COLO668 (cell line): ENCODE measurements around the gene ERBB2.
"Not testable (repeated sequence)": the region's sequence is repeated elsewhere in the genome, so short reads cannot be mapped to it uniquely, and the experiment has no call there.

Experiments
- DNase-seq: peaks from one replicate; lab custom pipeline; 2025; ENCODE audit not compliant: unreplicated experiment; lab: John Stamatoyannopoulos, UW

The ERBB2 gene

DNA sequence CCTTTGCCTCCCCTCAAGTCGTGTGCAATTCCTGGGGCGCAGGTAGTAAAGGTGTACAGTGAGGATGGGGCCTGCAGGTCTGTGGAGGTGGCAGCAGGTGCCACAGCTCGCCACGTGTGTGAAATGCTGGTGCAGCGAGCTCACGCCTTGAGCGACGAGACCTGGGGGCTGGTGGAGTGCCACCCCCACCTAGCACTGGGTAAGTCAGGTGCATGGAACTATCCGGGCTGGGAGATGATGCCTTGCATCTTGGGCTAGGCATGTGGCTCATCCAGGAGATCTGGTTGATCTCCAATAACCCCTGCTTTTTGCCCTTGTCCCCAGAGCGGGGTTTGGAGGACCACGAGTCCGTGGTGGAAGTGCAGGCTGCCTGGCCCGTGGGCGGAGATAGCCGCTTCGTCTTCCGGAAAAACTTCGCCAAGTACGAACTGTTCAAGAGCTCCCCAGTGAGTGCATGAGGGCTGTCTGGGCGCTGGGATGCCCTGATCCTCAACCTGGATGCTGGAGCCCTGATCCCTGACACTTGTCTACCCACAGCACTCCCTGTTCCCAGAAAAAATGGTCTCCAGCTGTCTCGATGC lies 43.1 kb downstream of the ERBB2 start:
- no peak for DNase-seq

DNA sequence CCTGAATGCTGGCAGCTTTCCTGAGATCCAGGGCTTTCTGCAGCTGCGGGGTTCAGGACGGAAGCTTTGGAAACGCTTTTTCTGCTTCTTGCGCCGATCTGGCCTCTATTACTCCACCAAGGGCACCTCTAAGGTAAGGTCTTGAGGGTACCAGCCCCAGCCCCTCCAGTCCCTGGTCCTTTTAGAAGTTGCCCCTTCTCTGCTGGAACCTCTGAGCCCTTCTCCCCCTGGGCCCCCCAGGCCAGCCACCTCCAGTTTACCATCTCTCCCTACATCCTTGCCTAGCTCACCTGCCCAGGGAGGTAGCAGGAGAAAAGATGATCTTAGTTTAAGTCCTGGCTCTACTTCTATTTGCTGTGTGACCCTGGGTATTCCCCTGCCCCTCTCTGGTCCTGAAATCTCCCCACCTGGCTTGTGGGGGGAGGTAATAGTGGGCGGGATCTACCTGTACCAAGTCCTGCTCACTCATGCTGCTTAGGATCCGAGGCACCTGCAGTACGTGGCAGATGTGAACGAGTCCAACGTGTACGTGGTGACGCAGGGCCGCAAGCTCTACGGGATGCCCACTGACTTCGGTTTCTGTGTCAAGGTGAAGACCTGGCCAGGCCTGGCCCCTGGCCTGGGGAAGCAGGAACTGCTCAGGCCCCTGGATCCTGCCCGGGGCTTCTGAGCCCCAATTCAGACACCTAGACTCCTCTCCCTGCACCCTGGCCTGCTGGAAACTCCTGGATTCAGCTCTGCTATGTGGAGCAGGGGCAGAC lies 44.4 kb downstream of the ERBB2 start:
- no peak for DNase-seq

DNA sequence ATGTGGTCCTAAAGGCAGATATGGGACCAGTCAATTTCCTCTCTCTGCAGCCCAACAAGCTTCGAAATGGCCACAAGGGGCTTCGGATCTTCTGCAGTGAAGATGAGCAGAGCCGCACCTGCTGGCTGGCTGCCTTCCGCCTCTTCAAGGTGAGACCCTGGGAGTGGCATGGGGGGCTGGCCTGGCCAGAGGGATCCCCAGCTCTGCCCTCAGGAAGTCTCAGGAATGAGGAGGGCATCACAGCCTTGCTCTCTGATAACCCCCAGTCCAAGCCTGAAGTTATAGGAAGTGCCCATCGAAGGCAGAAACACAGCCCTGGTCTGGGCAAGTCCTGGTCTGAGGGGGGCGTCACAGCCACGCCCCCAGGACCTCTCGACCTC lies 45.0 kb downstream of the ERBB2 start:
- no peak for DNase-seq

DNA sequence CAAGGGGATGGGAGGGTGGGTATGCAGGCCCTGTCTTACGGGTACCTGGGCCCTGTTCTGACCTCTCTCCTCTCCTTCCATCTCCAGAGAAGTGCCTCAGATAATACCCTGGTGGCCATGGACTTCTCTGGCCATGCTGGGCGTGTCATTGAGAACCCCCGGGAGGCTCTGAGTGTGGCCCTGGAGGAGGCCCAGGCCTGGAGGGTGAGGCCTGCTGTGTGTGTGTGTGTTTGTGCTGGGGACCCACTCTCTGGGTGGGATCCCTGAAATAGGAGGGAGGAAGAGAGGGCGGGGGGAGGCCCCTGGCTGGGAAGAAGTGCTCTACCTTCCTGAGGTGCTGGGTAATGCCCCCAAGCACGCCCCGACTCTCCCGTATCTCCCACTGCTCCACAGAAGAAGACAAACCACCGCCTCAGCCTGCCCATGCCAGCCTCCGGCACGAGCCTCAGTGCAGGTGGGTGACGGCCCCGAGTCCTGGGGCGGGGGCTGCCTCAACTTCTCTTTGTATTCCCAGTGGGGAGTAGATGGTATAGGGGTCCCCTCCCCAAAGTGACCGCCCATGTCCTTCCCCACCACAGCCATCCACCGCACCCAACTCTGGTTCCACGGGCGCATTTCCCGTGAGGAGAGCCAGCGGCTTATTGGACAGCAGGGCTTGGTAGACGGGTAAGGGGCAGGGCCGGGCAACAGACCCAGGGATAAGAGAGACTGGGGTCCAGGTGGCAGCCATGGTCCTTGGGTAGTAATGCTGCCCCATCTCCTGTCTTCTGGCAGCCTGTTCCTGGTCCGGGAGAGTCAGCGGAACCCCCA lies 45.7 kb downstream of the ERBB2 start:
- no peak for DNase-seq

DNA sequence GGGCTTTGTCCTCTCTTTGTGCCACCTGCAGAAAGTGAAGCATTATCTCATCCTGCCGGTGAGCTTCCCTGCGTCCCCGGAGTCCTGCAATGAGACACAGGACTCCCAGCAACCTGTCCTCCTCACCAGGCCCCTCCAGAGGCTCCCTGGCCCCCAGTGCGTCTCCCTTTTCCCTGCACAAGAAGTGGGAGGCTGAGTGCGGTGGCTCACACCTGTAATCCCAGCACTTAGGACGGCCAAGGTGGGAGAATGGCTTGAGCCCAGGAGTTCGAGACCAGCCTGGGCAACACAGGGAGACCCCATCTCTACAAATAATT lies 46.2 kb downstream of the ERBB2 start:
- DNase-seq = no peak

DNA sequence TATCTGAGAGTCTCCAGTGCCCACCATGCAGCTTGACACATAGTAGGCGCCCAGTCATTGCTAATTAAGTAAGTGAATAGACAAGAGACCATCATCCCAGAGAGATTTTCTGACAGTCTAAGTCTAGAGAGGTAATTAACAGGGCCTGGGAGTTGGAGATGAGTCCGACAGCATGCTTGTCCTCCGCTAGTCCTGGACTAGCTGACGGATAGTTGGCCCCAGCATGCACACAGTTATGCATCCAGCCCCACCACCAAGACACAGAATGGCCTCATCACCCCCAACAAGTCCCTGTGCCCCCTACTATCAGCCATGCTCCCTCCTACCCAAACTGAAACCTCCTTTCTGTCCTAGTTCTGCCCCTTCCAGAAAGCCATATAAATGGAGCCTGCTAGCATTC lies 47.9 kb downstream of the ERBB2 start:
- no peak for DNase-seq

DNA sequence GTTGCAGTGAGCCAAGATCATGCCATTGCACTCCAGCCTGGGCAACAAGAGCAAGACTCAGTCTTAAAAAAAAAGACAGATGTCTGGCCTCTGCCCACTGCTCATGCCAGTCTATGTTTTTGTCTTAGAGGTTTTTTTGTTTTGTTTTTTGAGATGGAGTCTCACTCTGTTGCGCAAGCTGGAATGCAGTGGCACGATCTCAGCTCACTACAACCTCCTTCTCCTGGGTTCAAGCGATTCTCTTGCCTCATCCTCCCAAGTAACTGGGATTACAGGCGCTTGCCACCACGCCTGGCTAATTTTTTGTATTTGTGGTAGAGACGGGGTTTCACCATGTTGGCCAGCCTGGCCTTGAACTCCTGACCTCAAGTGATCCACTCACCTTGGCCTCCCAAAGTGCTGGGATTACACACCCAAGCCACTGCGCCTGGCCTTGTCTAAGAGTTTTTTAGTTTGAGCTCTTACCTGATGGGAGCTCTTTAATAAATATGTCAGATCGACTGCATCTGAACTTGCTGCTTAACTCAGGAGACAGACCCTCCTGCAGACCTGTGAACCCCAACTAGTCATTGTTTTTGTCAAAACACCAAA lies 48.7 kb downstream of the ERBB2 start:
- not testable (repeated sequence) for DNase-seq

DNA sequence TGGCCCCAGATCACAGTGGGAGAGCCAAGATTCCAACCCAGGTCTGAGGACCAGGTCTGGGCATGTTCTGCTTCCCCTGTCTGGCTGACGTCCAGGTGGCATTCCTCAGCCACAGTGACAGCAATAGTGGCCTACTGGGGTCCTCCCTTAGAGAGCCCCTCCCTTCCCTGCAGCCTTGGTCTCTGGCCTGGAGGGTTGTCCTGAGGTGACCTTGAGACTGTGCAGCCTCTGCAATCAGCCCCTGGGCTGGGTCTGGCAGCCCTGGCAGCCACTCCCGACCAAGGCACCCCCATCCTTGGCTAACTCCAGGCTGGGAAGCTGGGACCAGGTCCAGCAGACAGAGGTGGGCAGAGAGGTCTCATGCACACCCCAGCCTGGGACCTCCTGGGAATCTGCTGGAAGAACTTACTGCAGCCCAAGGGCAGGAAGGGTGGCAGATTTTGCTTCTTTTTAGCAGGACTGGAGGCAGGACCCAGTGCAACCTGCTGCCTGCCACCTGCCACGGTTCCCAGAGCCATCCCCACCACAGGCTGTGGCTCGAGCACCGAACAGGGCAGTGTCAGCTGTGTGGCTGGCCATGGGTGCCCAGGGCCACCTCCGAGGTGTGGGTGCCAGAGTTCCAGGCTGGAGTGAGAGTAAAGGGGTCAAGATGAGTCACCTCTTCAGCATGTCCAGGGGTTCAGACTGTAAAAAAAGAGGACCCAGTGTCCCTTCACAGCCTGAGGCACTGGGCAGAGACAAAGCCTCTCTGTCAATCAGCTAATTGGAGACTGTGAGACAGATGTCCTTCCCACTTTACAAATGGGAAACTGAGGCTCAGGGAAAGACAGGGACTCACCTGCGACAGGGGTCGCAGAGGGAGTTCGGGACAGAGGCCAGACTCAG lies 50.5 kb downstream of the ERBB2 start:
- DNase-seq = no peak

DNA sequence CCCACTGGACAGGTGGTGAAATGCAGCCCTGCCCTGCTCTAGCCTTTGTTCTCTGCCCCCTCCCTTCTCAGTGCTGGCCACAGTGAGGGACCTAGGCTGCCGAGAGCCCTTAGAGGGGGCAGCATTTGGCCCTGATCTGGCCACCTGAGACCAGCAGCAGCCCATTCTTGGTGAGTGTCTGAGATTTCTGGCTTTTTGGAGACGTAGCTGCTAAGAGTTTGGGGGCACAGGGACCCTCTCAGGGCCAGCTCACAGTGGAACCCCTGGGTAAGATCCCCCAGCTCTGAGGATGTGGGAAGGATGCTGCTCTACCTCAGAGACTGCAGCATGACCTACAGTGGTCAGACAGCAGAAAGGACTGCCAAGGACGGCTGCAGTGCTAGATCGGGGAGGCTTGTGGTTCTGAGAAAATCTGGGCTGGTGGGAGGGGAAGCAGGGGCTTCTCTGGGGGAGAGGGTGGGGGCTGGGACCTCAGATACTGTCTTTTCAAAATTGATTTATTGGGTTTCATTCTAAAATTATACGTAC lies 51.2 kb downstream of the ERBB2 start:
- DNase-seq = no peak

DNA sequence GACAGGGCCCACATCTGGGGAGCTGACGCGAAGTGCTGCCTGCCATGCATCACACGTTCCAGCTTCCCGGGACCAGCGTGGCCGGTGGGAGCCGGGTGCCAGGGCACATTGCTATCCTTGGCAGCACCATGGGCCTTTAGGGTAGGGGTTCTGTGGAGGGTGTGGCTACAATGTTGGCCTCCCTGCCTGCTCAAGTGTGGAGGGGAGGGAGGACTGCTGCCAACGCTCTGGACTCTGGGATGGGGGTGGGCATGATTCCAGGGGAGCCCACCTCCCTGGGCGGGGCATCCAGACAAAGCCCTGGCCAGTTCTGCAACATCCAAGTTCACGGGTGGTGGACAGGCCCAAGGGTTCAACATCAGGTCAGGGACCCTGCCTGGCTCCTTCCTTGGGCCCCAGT lies 51.8 kb downstream of the ERBB2 start:
- DNase-seq = no peak

DNA sequence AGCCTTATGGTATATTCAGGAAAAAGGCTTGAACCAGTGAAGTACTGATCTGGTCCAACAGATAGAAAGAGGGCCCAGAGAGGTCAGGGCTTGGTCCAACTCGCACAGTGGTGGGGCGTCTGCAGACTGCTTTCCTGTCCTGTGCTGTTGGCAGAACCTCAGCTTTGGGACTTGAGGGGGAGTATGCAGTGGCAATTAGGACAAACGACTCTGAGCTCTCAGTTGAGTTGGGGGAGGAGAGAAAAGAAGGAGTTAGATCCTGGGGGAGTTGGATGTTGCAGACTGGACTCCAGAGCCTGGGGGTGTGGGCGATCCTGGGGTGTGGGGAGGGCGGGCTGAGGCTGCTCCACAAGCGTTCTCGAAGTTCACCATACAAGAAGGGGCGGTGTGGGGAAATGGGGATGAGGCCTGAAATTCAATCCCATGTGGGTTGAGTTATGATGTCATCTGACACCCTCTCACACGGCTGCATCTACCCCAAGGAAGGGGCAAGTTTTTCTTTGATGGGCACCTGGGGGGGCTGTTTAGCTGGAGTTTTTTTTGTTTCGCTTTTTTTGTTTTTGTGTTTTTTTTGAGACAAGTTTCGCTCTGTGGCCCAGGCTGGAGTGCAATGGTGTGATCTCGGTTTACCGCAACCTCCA lies 52.5 kb downstream of the ERBB2 start:
- DNase-seq = no peak

DNA sequence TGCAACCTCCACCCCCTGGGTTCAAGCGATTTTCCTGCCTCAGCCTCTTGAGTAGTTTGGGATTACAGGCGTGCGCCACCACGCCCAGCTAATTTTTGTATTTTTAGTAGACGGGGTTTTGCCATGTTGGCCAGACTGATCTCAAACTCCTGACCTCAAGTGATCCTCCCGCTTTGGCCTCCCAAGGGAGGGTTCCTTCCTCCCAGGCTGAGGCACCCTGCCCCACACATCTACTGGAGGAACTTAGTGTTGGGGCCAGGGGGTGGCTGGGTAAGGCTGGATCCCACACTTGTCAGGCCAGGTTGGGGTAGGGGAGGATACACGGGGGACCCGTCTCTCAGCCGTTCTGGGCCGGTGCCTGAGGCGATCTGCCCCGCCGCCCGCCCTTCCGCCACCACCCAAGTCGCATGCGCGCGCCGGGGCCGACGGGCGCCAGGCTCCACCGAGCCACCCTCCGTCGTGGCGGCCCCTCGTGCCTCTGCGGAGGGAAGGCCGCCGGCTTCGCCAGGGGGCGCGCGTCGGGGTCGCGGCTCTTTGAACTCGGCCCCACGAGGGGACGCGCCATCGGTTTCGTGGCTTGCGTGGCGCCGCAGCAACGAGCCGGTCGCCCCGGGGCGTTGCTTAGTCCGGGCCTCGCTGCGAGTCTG lies 53.8 kb downstream of the ERBB2 start:
- DNase-seq = peak; percentile 71

DNA sequence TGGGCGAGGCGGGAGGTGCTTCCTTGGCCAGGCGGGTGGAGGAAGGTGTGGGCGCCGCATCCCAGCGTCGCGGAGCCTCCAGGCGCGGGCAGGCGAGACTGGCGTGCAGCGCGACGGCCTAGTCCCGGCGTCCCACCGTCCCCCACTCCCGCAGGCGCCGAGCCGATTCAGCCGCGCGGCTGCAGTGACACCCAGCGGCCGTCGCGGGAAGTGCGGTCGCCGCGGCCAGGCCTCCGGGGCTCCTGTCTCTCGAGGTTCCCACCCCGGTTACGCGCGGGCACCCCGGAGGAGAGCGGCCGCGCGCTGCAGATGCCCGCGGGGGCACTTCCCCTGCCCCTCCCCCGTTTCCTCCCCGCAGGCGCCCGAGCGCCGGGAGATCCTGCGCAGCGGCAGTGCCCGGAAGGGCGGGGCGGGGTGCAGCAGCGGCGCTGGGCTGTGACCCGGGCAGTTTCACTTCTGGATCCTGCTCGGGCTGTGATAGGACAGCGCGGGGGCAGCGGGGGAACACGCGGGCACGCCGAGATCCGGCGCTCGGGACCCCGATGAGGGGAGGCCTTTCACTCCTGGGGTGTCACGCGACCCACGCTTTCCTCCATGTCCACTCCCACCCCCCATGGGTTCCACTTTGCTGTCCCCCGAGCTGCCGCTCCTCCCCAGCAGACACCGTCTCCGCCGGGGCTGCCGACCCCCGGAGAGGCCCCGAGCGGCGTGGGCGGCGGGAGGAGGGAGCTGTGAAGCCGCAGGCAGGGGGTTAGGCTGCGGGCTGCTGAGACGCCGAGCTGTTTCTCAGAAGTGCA lies 54.5 kb downstream of the ERBB2 start:
- DNase-seq = peak; percentile 92

DNA sequence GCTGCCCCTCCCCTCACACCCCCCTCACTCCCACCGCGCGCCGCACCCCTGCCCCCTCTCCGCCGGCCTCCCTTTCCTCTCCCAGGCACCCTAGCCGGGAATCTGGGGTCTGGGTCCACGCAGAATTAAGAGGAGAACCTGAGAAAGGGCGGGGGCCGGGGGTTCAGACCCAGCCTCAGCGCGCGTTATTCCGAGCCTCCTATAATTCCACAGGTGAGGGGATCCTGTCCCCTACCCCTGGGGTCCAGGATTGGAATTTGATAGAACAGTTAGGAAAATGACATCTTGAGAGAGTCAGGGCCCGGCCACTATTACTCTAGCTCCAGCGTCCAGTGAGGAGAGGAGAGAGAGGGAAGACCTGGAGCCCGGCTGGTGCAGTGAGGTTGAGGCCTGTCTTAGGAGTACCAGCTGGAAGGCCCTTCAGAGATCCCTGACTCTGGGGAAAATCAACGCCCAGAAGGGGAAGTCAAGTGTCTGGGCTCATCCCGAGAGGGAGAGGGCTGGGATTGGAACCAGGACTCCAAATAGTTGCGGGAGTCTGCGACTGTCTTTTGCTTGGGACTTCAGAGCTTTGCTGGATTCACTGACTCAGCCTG lies 55.2 kb downstream of the ERBB2 start:
- DNase-seq = peak; percentile 29

DNA sequence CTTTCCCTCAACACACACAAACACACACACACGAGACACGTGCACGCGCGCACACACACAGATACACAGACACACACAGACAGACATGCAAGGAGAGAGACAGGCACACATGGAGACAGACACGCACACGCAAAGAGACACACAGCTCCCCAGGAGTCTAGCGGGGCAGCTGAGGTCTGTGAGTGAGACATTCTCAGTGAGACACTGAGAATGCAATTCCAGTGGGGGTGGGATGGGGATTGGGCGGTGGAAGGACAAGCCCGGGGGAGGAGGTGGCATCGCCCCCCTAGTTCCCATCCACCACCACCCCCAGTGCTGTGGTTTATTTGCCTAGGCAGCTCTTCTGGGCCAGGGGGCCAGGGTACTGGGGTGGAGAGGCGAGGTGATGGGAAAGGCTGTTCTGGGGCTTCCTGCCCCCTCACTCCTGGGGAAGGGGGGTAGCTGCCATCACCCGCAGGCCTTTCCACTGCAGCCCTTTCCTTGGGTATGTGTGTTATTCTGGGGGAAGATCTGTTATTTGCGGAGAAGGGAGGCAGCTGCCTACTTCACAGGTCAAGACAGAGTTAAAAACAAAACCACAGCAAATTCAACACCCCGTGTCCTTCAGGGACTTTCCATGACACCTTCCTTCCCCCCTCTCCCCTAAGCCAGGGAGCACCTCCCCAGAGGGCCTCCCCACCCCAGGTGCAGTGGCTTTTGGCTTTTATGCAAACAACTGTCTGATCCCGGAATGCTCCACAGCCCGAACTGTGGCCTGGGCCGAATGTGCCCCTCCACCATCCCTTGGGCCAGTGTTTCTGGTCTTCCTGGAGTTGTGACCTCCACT lies 55.9 kb downstream of the ERBB2 start:
- DNase-seq = peak; percentile 29

DNA sequence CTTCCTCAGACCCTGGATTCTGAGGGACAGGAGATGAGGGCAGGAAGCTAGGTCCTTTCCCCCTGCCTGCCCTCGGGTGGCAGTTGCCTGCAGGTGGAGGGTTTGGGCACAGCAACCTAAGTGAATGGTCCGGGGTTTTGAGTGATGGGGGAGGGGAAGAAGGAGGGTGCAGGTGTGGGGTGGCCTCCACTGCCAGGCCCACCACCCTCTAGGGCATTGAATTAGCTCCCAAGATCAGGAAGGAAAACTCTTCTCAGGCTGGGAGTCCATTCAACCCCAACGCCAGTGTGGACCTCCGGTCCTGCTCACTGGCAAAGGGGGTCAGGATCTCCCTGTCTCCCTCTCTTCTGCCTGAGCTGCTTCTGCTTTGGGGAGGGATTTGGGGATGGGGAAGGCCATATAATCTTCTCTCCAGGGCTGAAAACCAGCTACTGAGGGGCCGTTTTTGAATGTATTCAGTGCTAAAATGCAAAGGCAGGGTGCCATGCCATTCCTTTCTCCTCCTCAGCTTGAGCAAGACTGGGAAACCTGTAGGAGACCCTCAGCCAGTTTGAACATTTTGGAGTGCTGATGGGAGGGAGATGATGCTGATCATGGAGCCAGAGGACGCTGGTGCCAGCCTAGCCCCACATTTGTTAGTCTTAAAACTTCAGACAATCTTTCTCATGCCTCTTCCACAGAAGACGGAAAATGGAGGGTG lies 56.7 kb downstream of the ERBB2 start:
- no peak for DNase-seq

DNA sequence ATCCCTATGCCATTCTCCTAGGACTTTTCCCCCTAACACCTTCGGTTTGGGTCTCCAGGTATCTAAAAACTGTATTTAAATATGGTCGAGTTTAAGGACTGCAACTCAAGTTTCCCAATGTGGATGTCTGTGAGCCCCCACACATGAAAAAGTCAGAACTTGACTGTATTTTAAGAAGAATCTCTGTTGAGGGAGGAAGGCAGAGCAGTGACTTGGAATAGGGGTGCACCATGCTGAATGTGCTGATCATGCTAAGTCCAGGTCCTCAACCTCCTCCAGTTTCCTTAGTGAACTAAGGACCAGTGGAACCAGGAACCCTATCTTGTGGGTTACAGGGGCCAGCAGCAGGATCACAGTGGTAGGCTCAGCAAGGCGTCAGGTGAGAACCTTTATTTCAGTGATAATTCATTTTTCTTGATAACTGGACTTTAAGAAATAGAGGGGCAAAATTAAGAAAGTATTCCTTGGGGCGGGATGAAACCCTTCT lies 57.4 kb downstream of the ERBB2 start:
- no peak for DNase-seq
